SK-N-SH (cell line): Measurements from ENCODE around the gene CAST. TPM values are rescaled to one million over a fixed set of nuclear protein-coding genes. Genes with fewer than 3 reads are reported as not detected.

Source experiments
- CTCF ChIA-PET: fragments of 300-600, 350-600 bp; formaldehyde crosslinking; extraction: SDS; loops from one replicate; lab custom pipeline; 2021; lab: Yijun Ruan, JAX
- POLR2A ChIA-PET: fragments of 350-600 bp; sonication (Branson Sonifier 250); formaldehyde crosslinking; extraction: SDS; loops from one replicate; lab custom pipeline; 2020; ENCODE audit warnings: antibody characterized with exemption, inconsistent platforms; lab: Yijun Ruan, JAX
- DNase-seq: peaks from one replicate; pipeline ENCODE4 v3.0.0; 2012
- H2AFZ ChIP-seq: fragments of 200-600 bp; sonication (generic); 2 replicates; pipeline ENCODE4 v1.8.1; 2016; ENCODE audit warnings: antibody characterized with exemption, mild to moderate bottlenecking, low read depth
- H3F3A ChIP-seq: fragments of 200-600 bp; sonication (generic); replicated peaks from 2 replicates; pipeline ENCODE3; 2016; ENCODE audit warnings: antibody characterized with exemption, mild to moderate bottlenecking; ENCODE audit not compliant: insufficient read depth
- H3K27ac ChIP-seq, 2 experiments: fragments of 200-500 bp in 1 of 2; fragments of 200-600 bp in 1 of 2; sonication (Bioruptor generic) in 1 of 2; sonication (generic), shearing (Covaris generic) in 1 of 2; 2 replicates each; pipeline versions ENCODE4 v1.5.1 to v1.6.1; 2014 to 2016; ENCODE audit warnings: low read depth in 2 of 2, inconsistent platforms in 1 of 2, low read length in 1 of 2, mild to moderate bottlenecking in 1 of 2, mixed read lengths in 1 of 2
- H3K27me3 ChIP-seq: fragments of 200-600 bp; sonication (generic), shearing (Covaris generic); 2 replicates; pipeline ENCODE4 v1.6.1; 2016; ENCODE audit warnings: mixed run types; ENCODE audit not compliant: insufficient read depth
- H3K36me3 ChIP-seq, 2 experiments: fragments of 200-500 bp in 1 of 2; fragments of 200-600 bp in 1 of 2; sonication (Bioruptor generic) in 1 of 2; sonication (generic) in 1 of 2; replicated peaks in 1 of 2; 2 replicates each; pipeline versions ENCODE3 to v1.5.1; 2014 to 2016; ENCODE audit warnings: low read length in 1 of 2, mild to moderate bottlenecking in 1 of 2; ENCODE audit not compliant: insufficient read depth in 2 of 2, control insufficient read depth in 1 of 2
- H3K4me1 ChIP-seq, 2 experiments: fragments of 200-500 bp in 1 of 2; fragments of 200-600 bp in 1 of 2; sonication (Bioruptor generic) in 1 of 2; sonication (generic), shearing (Covaris generic) in 1 of 2; 2 replicates each; pipeline versions ENCODE4 v1.5.1 to v1.6.1; 2014 to 2016; ENCODE audit warnings: low read depth in 1 of 2, low read length in 1 of 2, mixed run types in 1 of 2; ENCODE audit not compliant: insufficient read depth in 2 of 2, control insufficient read depth in 1 of 2
- H3K4me2 ChIP-seq: fragments of 200-600 bp; sonication (generic), shearing (Covaris generic); 2 replicates; pipeline ENCODE4 v1.6.1; 2017; ENCODE audit warnings: mixed run types
- H3K4me3 ChIP-seq, 2 experiments: fragments of 200-500 bp in 1 of 2; fragments of 200-600 bp in 1 of 2; sonication (Bioruptor generic) in 1 of 2; sonication (generic), shearing (Covaris generic) in 1 of 2; 2 replicates each; pipeline versions ENCODE4 v1.5.1 to v1.8.1; 2014 to 2016; ENCODE audit warnings: low read depth in 2 of 2, inconsistent platforms in 1 of 2, low read length in 1 of 2, mild to moderate bottlenecking in 1 of 2, mixed read lengths in 1 of 2, moderate library complexity in 1 of 2
- H3K79me2 ChIP-seq: fragments of 200-600 bp; sonication (generic); 2 replicates; pipeline ENCODE4 v1.8.1; 2017; ENCODE audit warnings: mild to moderate bottlenecking; ENCODE audit not compliant: insufficient read depth
- H3K9ac ChIP-seq: fragments of 200-600 bp; sonication (generic); 2 replicates; pipeline ENCODE4 v1.6.1; 2017; ENCODE audit warnings: mixed run types
- H3K9me2 ChIP-seq: fragments of 200-600 bp; sonication (generic); 2 replicates; pipeline ENCODE4 v1.6.1; 2017; ENCODE audit warnings: mixed run types
- H3K9me3 ChIP-seq: fragments of 200-600 bp; sonication (generic); 2 replicates; pipeline ENCODE4 v1.6.1; 2017; ENCODE audit warnings: mixed run types, mild to moderate bottlenecking, moderate library complexity
- H4K20me1 ChIP-seq: fragments of 200-600 bp; sonication (generic); 2 replicates; pipeline ENCODE4 v1.6.1; 2017; ENCODE audit warnings: mild to moderate bottlenecking, mixed run types; ENCODE audit not compliant: insufficient read depth
- CTCF ChIP-seq: fragments of 200-600 bp; sonication (generic); IDR thresholded peaks from 2 replicates; pipeline ENCODE4 v1.6.1; 2017; ENCODE audit warnings: antibody characterized with exemption, mild to moderate bottlenecking, moderate library complexity
- EP300 ChIP-seq, 2 experiments: IDR thresholded peaks; 2 replicates each; pipeline versions ENCODE4 v1.4.0 to v1.6.1; 2012; ENCODE audit warnings: borderline replicate concordance in 1 of 2, low read depth in 1 of 2, low read length in 1 of 2
- FOXM1 ChIP-seq: IDR thresholded peaks from 2 replicates; pipeline ENCODE4 v1.4.0; 2012; ENCODE audit warnings: low read depth, mild to moderate bottlenecking
- GABPA ChIP-seq: IDR thresholded peaks from 2 replicates; pipeline ENCODE4 v1.4.0; 2012; ENCODE audit warnings: low read depth, mild to moderate bottlenecking
- IRF3 ChIP-seq: fragments of 150-350 bp; IDR thresholded peaks from 2 replicates; pipeline ENCODE4 v1.6.1; 2016; ENCODE audit warnings: mild to moderate bottlenecking, low read depth, low read length
- MAX ChIP-seq: IDR thresholded peaks from 2 replicates; pipeline ENCODE4 v1.4.0; 2012; ENCODE audit warnings: low read depth
- PBX3 ChIP-seq: IDR thresholded peaks from 2 replicates; pipeline ENCODE4; 2012
- POLR2AphosphoS5 ChIP-seq: IDR thresholded peaks from 2 replicates; pipeline ENCODE4 v1.6.1; 2012; ENCODE audit warnings: low read depth, low read length
- RAD21 ChIP-seq: IDR thresholded peaks from 2 replicates; pipeline ENCODE4 v1.6.1; 2012; ENCODE audit warnings: mild to moderate bottlenecking, low read length
- RFX5 ChIP-seq: IDR thresholded peaks from 2 replicates; pipeline ENCODE4 v1.6.1; 2012; ENCODE audit warnings: mild to moderate bottlenecking, improper control_type of control experiment, low read length
- RXRA ChIP-seq: IDR thresholded peaks from 2 replicates; pipeline ENCODE4 v1.4.0; 2012; ENCODE audit warnings: low read depth, mild to moderate bottlenecking, borderline replicate concordance
- TCF12 ChIP-seq: IDR thresholded peaks from 2 replicates; pipeline ENCODE4 v1.4.0; 2012
- USF1 ChIP-seq: IDR thresholded peaks from 2 replicates; pipeline ENCODE4 v1.4.0; 2012; ENCODE audit warnings: low read depth, borderline replicate concordance
- YY1 ChIP-seq: IDR thresholded peaks from 2 replicates; pipeline ENCODE4 v1.4.0; 2012; ENCODE audit warnings: low read depth, mild to moderate bottlenecking
- WGBS: methylation state at CpG from one replicate; pipeline ENCODE4 v1.1.6; 2017; ENCODE audit warnings: low lambda C conversion rate; 5-methylcytosine and 5-hydroxymethylcytosine counted together
- polyA plus RNA-seq, 3 experiments: library from polyadenylated mRNA; depleted of rRNA; stranded (reverse); fragments of >200 nt; gene quantifications; 2 replicates each; pipeline ENCODE4 v1.2.3, GENCODE V29; 2012

The CAST gene
- polyA plus RNA-seq, 1 of the 3 experiments (the other 2 are of a cell fraction): 82.9 TPM

- POLR2A ChIA-PET: interaction anchor here (0.6 kb wide), 1 partner anchor 42 kb away, joined by 3 read pairs; no protein-coding TSS in a partner anchor
- no peak overlapping the region for H3K4me2 ChIP-seq
- no peaks in the 10 kb centered on the region for H3K79me2 ChIP-seq
- H3K9me2 ChIP-seq: no peaks in the 10 kb centered on the region
- no peaks in the 10 kb centered on the region for H3K27me3 ChIP-seq
- 36% methylated on average over 5 of the region's 5 CpGs for WGBS
- no peak overlapping the region for H3K4me3 ChIP-seq
- no peaks in the 10 kb centered on the region for H3K36me3 ChIP-seq
- H3K9ac ChIP-seq: no peak overlapping the region
- DNase-seq: no peak
- no peaks in the 10 kb centered on the region for H3K9me3 ChIP-seq
- CTCF ChIA-PET: no interaction called here
- H3K4me1 ChIP-seq: no peaks in the 10 kb centered on the region
- no peak overlapping the region for H3K27ac ChIP-seq
- H4K20me1 ChIP-seq: no peaks in the 10 kb centered on the region
- TF ChIP-seq EP300 (IDR thresholded peaks at IDR 0.05; ENCODE audit: borderline replicate concordance in 1 of 2, low read depth in 1 of 2, low read length in 1 of 2): no peak
- no peak for TF ChIP-seq RXRA
- TF ChIP-seq MAX: no peak
- no peak for TF ChIP-seq USF1
- no peak overlapping the region for H2AFZ ChIP-seq
- no peaks in the 10 kb centered on the region for H3F3A ChIP-seq
These were observed 20.6 kb upstream of the CAST start for GRCh38 chr5:96641368-96642280.

- POLR2A ChIA-PET: interaction anchor here (0.6 kb wide), 1 partner anchor 42 kb away, joined by 3 read pairs; no protein-coding TSS in a partner anchor
- CTCF ChIA-PET: no interaction called here
- TF ChIP-seq PBX3: no peak
- TF ChIP-seq FOXM1: no peak
- TF ChIP-seq GABPA: no peak
- no peak for TF ChIP-seq TCF12
- TF ChIP-seq POLR2AphosphoS5: no peak
- TF ChIP-seq EP300 (IDR thresholded peaks at IDR 0.05; ENCODE audit: borderline replicate concordance in 1 of 2, low read depth in 1 of 2, low read length in 1 of 2): no peak
- TF ChIP-seq RFX5: no peak
- no peak for TF ChIP-seq MAX
- TF ChIP-seq YY1: no peak
- TF ChIP-seq CTCF: no peak
- TF ChIP-seq IRF3: no peak
- no peak for TF ChIP-seq RAD21
- Histone ChIP-seq H3K9me2 (no peaks in the 10 kb centered on the region), H3F3A (no peaks in the 10 kb centered on the region), H3K4me2 (no peak overlapping the region), H3K27me3 (no peaks in the 10 kb centered on the region), H2AFZ (no peak overlapping the region), H3K9ac (no peak overlapping the region), H3K4me1 (no peaks in the 10 kb centered on the region), H3K36me3 (no peaks in the 10 kb centered on the region), H3K9me3 (no peaks in the 10 kb centered on the region), H3K4me3 (no peak overlapping the region), H3K79me2 (no peaks in the 10 kb centered on the region), H4K20me1 (no peaks in the 10 kb centered on the region), H3K27ac (no peak overlapping the region)
- 76% methylated on average over 2 of the region's 2 CpGs for WGBS
- DNase-seq: no peak
These were observed 19.9 kb upstream of the CAST start for GRCh38 chr5:96642281-96642640.
